Right lobe of liver (tissue), 6 donors: ENCODE data around the gene GPC5. TPM values are rescaled to one million over a fixed set of nuclear protein-coding genes. Genes with fewer than 3 reads are reported as not detected.

Experiments used
- ATAC-seq, 4 donors: fragments of 200-7000 bp; cut with Tn5 transposase; one replicate each; pipeline ENCODE4 v1.9.1; 2020; ENCODE audit warnings: mild to moderate bottlenecking in 4 of 4, moderate library complexity in 4 of 4
- DNase-seq, 3 donors: peaks; one replicate each; pipeline ENCODE4 v3.0.0-alpha.2; 2020
- H3K27ac ChIP-seq, 3 donors: fragments of 200-600 bp; one replicate each; pipeline ENCODE4 v1.8.0; 2022
- H3K27me3 ChIP-seq, 2 donors: fragments of 200-600 bp; one replicate each; pipeline ENCODE4 v1.8.0; 2022
- H3K36me3 ChIP-seq, 4 donors: fragments of 200-600 bp; sonication (generic) in 1 of 4; one replicate each; pipeline versions ENCODE4 v1.5.1 to v1.8.0; 2017 to 2022; ENCODE audit warnings: control low read depth in 1 of 4
- H3K4me1 ChIP-seq, 4 donors: fragments of 200-600 bp; sonication (generic) in 1 of 4; one replicate each; pipeline versions ENCODE4 v1.5.1 to v1.8.0; 2017 to 2022; ENCODE audit warnings: control low read depth in 1 of 4
- H3K4me3 ChIP-seq, 3 donors: fragments of 200-600 bp; one replicate each; pipeline ENCODE4 v1.8.0; 2022
- H3K9me3 ChIP-seq, 4 donors: fragments of 200-600 bp; sonication (generic) in 1 of 4; one replicate each; pipeline versions ENCODE4 v1.5.1 to v1.8.0; 2017 to 2022; ENCODE audit warnings: control low read depth in 1 of 4
- CTCF ChIP-seq, 4 donors: fragments of 200-600 bp in 3 of 4; fragments of 450-650 bp in 1 of 4; IDR thresholded peaks; one replicate each; pipeline versions ENCODE4 v1.5.1 to v1.8.0; 2016 to 2022; ENCODE audit warnings: antibody characterized with exemption in 4 of 4, mild to moderate bottlenecking in 2 of 4
- POLR2A ChIP-seq: fragments of 450-650 bp; IDR thresholded peaks from one replicate; pipeline ENCODE4 v1.6.1; 2017; ENCODE audit warnings: antibody characterized with exemption, mild to moderate bottlenecking
- WGBS: methylation state at CpG from one replicate; pipeline ENCODE4 v1.1.6; 2018; ENCODE audit warnings: low coverage, low lambda C conversion rate; ENCODE audit not compliant: insufficient coverage; ENCODE audit errors: missing lambda C conversion rate; 5-methylcytosine and 5-hydroxymethylcytosine counted together
- intact Hi-C, 2 donors: fragments of 100-400 bp; cut with DNase I; formaldehyde crosslinking; loops; one replicate each; pipeline versions ENCODE4 v1.11.2 to v1.14.1; 2022
- total RNA-seq, 6 experiments: library from RNA; depleted of rRNA in 2 of 6; stranded (reverse); fragments of >200 nt in 2 of 6; fragmentation: NEBNext Ultra II Directional in 3 of 6; extraction: Animal tissue kit (Norgen Biotek cat#: 25700) in 3 of 6; gene quantifications; one replicate each; pipeline versions ENCODE4 v1.1.0 to v1.2.4, GENCODE V29; 2016 to 2023
- donor health status: DM: no; HTN: yes; CAD: no.
- donor health status: DM: no; HTN: no; CAD: no.
- donor health status: DM: no; HTN: no; CAD: no.
- donor health status: DM: no; HTN: yes; CAD: no.
- donor health status: DM: no; HTN: yes; CAD: no.

GPC5 gene
- total RNA-seq, 6 experiments from 2014 or later, result 0.12 to 0.99 (median 0.66) TPM

GRCh38 chr13:92403606-92404005 lies 1005.2 kb downstream of the GPC5 start:
- WGBS, result 78% methylated on average over 3 of the region's 3 CpGs
- no peaks in the 10 kb centered on the region for H3K4me1 ChIP-seq
- intact Hi-C loops, result no loop called here
- H3K27me3 ChIP-seq, result peaks cover 0 to 3% of the 10 kb centered on the region in 2 donors
- no peak for TF ChIP-seq POLR2A
- TF ChIP-seq CTCF (IDR thresholded peaks at IDR 0.05), result no peak
- no peak for DNase-seq
- ATAC-seq, result no peak
- no peaks in the 10 kb centered on the region for H3K9me3 ChIP-seq
- no peak overlapping the region for H3K4me3 ChIP-seq
- no peak overlapping the region for H3K27ac ChIP-seq
- no peaks in the 10 kb centered on the region for H3K36me3 ChIP-seq

- DNase-seq, result no peak
Observed at GRCh38 chr13:92407858-92408257, 1009.4 kb downstream of the GPC5 start.

GRCh38 chr13:92412481-92412880 lies 1014.1 kb downstream of the GPC5 start:
- Histone ChIP-seq H3K9me3 (no peaks in the 10 kb centered on the region), H3K27me3 (no peaks in the 10 kb centered on the region), H3K27ac (no peak overlapping the region), H3K36me3 (no peaks in the 10 kb centered on the region), H3K4me1 (no peaks in the 10 kb centered on the region), H3K4me3 (no peak overlapping the region)
- WGBS, result 56% methylated on average over 3 of the region's 3 CpGs
- intact Hi-C loops, result no loop called here
- DNase-seq (no peak), ATAC-seq (no peak)
- TF ChIP-seq POLR2A, result no peak
- TF ChIP-seq CTCF (IDR thresholded peaks at IDR 0.05), result no peak

More at GRCh38 chr13:92407858-92408257, 1009.4 kb downstream of the GPC5 start:
- Histone ChIP-seq H3K27ac (no peak overlapping the region), H3K4me3 (no peak overlapping the region), H3K36me3 (no peaks in the 10 kb centered on the region), H3K9me3 (no peaks in the 10 kb centered on the region), H3K27me3 (no peaks in the 10 kb centered on the region), H3K4me1 (no peaks in the 10 kb centered on the region)
- ATAC-seq, result no peak
- 70% methylated on average over 5 of the region's 7 CpGs for WGBS
- intact Hi-C loops, result no loop called here
- TF ChIP-seq POLR2A, result no peak
- TF ChIP-seq CTCF (IDR thresholded peaks at IDR 0.05), result no peak

GRCh38 chr13:92412996-92413395 lies 1014.6 kb downstream of the GPC5 start:
- Histone ChIP-seq H3K27me3 (no peaks in the 10 kb centered on the region), H3K4me3 (no peak overlapping the region), H3K27ac (no peak overlapping the region), H3K9me3 (no peaks in the 10 kb centered on the region), H3K4me1 (no peaks in the 10 kb centered on the region), H3K36me3 (no peaks in the 10 kb centered on the region)
- no peak for DNase-seq
- 70% methylated on average over 1 of the region's 1 CpG for WGBS
- intact Hi-C loops, result no loop called here
- no peak for ATAC-seq
- TF ChIP-seq POLR2A, result no peak
- no peak for TF ChIP-seq CTCF (IDR thresholded peaks at IDR 0.05)

- intact Hi-C loops, result no loop called here
- no peaks in the 10 kb centered on the region for H3K4me1 ChIP-seq
- H3K27ac ChIP-seq, result no peak overlapping the region
- H3K4me3 ChIP-seq, result no peak overlapping the region
- H3K27me3 ChIP-seq, result no peaks in the 10 kb centered on the region
- WGBS, result 52% methylated on average over 3 of the region's 3 CpGs
- no peaks in the 10 kb centered on the region for H3K36me3 ChIP-seq
- DNase-seq (no peak), ATAC-seq (no peak)
- H3K9me3 ChIP-seq, result no peaks in the 10 kb centered on the region
- no peak for TF ChIP-seq CTCF (IDR thresholded peaks at IDR 0.05)
- no peak for TF ChIP-seq POLR2A
Observed at GRCh38 chr13:92413452-92413851, 1015.0 kb downstream of the GPC5 start.
